ENCODE measurements around the gene AUTS2.

Gene AUTS2

DNA sequence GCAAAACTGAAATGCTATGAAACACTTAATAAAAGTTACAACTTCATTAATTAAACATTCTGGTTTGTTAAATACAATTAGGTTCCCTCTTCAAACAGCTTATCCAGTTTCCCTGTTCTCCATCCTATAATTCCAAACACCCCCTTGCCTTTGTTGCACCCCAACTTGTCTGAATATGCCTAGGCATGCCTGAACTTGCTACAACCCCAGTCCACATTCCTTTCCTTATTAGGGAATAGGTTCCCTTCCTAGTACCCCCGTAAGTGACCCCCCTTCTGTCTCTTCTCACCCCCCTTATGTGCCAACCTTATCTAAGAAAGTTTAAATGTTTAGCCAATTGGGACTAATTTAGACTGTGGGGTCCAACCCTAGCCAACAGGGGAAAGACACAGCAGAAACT lies 1238.0 kb downstream of the AUTS2 start:
- Histone ChIP-seq H3K79me2 (ENCODE audit: insufficient read depth, low read length) (no peaks in the 10 kb centered on the region), H3F3A (ENCODE audit: insufficient read depth, low read length) (no peaks in the 10 kb centered on the region), H3K9me3 (ENCODE audit: low read length) (no peaks in the 10 kb centered on the region; the same call in 1 of the 2 replicates), H3K4me2 (ENCODE audit: low read length) (no peak overlapping the region), H3K27ac (ENCODE audit: low read depth, low read length, poor library complexity, severe bottlenecking) (no peak overlapping the region), H3K4me3 (ENCODE audit: low read depth, low read length, poor library complexity, severe bottlenecking) (no peak overlapping the region), H3K9ac (ENCODE audit: low read length) (no peak overlapping the region), H3K36me3 (ENCODE audit: insufficient read depth, low read length) (no peaks in the 10 kb centered on the region), H3K9me2 (ENCODE audit: low read depth, low read length) (no peaks in the 10 kb centered on the region), H3K4me1 (ENCODE audit: insufficient read depth, low read length, severe bottlenecking) (no peaks in the 10 kb centered on the region), H4K20me1 (ENCODE audit: insufficient read depth, low read length) (no peaks in the 10 kb centered on the region), H2AFZ (ENCODE audit: low read length) (no peak overlapping the region), H3K27me3 (ENCODE audit: insufficient read depth, low read length) (peaks cover 12% of the 10 kb centered on the region; the same call in 1 of the 2 replicates)
- TF ChIP-seq EZH2 (IDR thresholded peaks at IDR 0.05; ENCODE audit: borderline replicate concordance, low read length), result no peak
- TF ChIP-seq, protein P1, sequence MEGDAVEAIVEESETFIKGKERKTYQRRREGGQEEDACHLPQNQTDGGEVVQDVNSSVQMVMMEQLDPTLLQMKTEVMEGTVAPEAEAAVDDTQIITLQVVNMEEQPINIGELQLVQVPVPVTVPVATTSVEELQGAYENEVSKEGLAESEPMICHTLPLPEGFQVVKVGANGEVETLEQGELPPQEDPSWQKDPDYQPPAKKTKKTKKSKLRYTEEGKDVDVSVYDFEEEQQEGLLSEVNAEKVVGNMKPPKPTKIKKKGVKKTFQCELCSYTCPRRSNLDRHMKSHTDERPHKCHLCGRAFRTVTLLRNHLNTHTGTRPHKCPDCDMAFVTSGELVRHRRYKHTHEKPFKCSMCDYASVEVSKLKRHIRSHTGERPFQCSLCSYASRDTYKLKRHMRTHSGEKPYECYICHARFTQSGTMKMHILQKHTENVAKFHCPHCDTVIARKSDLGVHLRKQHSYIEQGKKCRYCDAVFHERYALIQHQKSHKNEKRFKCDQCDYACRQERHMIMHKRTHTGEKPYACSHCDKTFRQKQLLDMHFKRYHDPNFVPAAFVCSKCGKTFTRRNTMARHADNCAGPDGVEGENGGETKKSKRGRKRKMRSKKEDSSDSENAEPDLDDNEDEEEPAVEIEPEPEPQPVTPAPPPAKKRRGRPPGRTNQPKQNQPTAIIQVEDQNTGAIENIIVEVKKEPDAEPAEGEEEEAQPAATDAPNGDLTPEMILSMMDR (IDR thresholded peaks at IDR 0.05; ENCODE audit: low read length), result no peak

DNA sequence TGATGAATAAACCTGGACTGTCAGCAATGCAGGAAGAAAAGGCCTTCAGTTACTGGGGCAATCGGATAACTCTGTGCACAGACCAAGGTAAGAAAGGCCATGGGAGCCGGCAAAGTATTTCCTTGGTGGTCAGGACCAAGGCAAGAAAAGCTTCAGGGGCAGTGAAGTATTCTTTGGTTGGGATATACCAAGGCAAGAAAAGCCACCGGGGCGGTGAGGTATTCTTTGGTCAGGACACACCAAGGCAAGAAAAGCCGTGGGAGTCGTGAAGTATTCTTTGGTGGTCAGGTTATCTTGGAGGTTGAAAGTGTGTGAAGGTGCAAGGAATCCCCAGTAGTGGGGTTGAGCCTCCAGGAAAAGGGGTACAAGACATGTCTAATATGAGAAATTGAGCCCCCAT lies 1238.7 kb downstream of the AUTS2 start:
- Histone ChIP-seq H2AFZ (ENCODE audit: low read length) (no peak overlapping the region), H3K9ac (ENCODE audit: low read length) (no peak overlapping the region), H3K4me2 (ENCODE audit: low read length) (no peak overlapping the region), H3F3A (ENCODE audit: insufficient read depth, low read length) (no peaks in the 10 kb centered on the region), H3K27me3 (ENCODE audit: insufficient read depth, low read length) (peaks cover 12% of the 10 kb centered on the region; the same call in 1 of the 2 replicates), H4K20me1 (ENCODE audit: insufficient read depth, low read length) (no peaks in the 10 kb centered on the region), H3K79me2 (ENCODE audit: insufficient read depth, low read length) (no peaks in the 10 kb centered on the region), H3K36me3 (ENCODE audit: insufficient read depth, low read length) (no peaks in the 10 kb centered on the region), H3K9me2 (ENCODE audit: low read depth, low read length) (no peaks in the 10 kb centered on the region), H3K27ac (ENCODE audit: low read depth, low read length, poor library complexity, severe bottlenecking) (no peak overlapping the region), H3K4me3 (ENCODE audit: low read depth, low read length, poor library complexity, severe bottlenecking) (no peak overlapping the region), H3K9me3 (ENCODE audit: low read length) (no peaks in the 10 kb centered on the region; the same call in 1 of the 2 replicates), H3K4me1 (ENCODE audit: insufficient read depth, low read length, severe bottlenecking) (no peaks in the 10 kb centered on the region)
- TF ChIP-seq, protein P1 (IDR thresholded peaks at IDR 0.05; ENCODE audit: low read length), result no peak
- TF ChIP-seq EZH2 (IDR thresholded peaks at IDR 0.05; ENCODE audit: borderline replicate concordance, low read length), result no peak

DNA sequence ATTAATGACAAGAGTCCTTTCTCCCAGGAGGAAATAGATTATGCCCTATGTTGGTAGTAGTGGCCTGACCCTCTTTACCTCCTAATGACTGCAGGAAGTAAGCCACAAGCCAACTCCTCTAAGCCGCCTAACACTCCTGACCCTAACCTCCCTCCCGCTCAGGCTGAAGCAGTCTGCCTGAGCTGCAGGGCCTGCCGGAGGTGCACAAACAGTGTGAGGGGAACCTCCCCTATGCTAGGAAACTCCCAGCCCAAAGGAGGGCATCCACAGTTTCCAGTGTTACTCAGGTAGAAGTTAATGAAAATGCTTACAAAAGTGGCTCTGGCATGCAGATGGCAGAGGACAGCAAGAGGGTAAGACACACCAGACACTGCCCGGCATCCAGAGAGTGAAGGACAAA lies 1239.3 kb downstream of the AUTS2 start:
- Histone ChIP-seq H3K4me1 (ENCODE audit: insufficient read depth, low read length, severe bottlenecking) (no peaks in the 10 kb centered on the region), H3K9ac (ENCODE audit: low read length) (no peak overlapping the region), H3K27ac (ENCODE audit: low read depth, low read length, poor library complexity, severe bottlenecking) (no peak overlapping the region), H3K36me3 (ENCODE audit: insufficient read depth, low read length) (no peaks in the 10 kb centered on the region), H2AFZ (ENCODE audit: low read length) (no peak overlapping the region), H3K9me3 (ENCODE audit: low read length) (no peaks in the 10 kb centered on the region; the same call in 1 of the 2 replicates), H3K27me3 (ENCODE audit: insufficient read depth, low read length) (peaks cover 12% of the 10 kb centered on the region; the same call in 1 of the 2 replicates), H3K9me2 (ENCODE audit: low read depth, low read length) (no peaks in the 10 kb centered on the region), H3F3A (ENCODE audit: insufficient read depth, low read length) (no peaks in the 10 kb centered on the region), H3K4me2 (ENCODE audit: low read length) (no peak overlapping the region), H3K4me3 (ENCODE audit: low read depth, low read length, poor library complexity, severe bottlenecking) (no peak overlapping the region), H4K20me1 (ENCODE audit: insufficient read depth, low read length) (no peaks in the 10 kb centered on the region), H3K79me2 (ENCODE audit: insufficient read depth, low read length) (no peaks in the 10 kb centered on the region)
- TF ChIP-seq, protein P1 (IDR thresholded peaks at IDR 0.05; ENCODE audit: low read length), result no peak
- no peak for TF ChIP-seq EZH2 (IDR thresholded peaks at IDR 0.05; ENCODE audit: borderline replicate concordance, low read length)

All from OCI-LY1 (cell line).